Measurements from ENCODE around the gene SYPL1.
"Not testable (repeated sequence)": the region's sequence is repeated elsewhere in the genome, so short reads cannot be mapped to it uniquely, and the experiment has no call there.

The SYPL1 gene

DNA sequence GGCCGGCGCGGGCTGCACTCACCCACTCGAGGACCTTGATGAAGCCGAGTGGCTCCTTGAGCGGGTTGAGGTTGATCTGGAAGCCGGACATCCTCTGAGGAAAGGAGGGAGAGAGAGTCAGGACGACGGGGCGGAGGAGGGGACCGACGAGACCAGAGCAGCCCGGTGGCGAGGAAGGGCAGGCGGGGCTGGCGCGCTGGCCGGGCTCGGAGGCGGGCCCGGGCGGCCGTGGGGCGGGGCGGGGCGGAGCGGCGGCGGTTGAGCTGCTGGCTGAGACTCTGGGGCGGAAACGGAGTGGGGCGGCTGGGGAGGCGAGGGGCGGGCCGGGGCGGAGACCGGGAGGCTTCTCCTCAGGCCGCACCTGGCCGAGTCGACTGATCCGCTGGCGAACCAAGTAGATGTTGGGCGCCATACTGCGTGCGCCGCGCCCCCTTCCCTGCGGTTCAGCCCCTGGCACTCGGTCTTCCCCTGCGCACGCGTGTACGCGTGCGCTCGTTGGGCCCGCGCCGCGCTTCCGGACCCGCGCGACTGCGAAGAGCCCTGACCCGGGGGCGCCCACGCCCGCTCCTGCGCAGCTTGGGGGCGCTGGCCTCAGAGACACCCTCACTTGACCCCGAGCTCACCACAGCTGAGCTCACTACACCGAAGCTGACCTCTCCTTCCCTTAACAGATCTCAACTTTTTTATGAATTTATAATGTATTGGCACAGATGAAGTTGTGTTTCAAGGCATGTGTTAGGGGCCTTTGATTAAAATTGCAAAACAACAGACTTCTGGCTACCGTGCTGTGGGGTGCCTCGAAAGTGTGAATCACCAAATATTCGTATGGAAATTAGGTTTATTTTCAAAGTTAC, at the start of gene SYPL1:
Gene SYPL1 (minus strand): TSS at position 195 of the 854 bp plus-strand sequence. CDS start 104 bp downstream, at position 91.
- peak; percentile 98 for DNase-seq

DNA sequence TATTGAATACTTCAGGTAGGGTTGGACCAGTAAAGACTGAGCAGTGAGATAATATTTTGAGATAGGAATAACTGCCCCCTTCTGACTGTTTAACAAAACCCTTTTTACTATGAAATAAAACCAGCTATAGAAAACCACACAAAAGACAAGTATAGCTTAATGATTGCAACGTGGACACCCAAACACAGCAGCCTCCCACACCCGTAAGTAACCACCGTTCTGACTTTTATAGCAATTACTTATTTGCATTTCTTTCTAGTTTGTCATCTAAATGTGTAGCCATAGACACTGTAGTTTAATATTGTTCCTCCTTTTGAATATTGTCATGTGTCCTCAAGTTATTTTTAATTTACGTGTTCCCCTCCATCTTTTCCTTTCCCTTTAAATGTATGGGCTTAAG, 42.9 kb upstream of the SYPL1 start:
- no peak for DNase-seq

DNA sequence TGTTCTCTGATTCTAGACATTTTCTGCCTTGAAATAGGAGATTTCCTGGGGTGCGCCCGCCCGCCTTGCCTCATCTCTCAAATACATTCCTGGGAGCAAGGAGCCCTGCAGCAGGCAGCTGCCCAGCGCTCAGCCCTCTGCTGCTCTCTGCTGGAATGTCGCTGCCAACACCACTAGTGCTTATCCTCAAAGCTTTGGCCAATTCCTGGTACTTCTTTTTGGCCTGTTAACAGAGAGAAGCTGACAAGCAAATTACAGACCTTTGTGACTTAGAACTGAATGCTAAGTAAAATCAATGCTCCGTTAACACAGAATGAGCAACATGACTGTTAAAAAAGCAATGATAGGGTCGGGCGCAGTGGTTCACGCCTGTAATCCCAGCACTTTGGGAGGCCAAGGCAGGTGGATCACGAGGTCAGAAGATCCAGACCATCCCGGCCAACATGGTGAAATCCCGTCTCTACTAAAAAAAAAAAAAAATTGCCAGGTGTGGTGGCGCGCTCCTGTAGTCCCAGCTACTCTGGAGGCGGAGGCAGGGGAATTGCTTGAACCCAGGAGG, 41.9 kb upstream of the SYPL1 start:
- peak; percentile 91 for DNase-seq

DNA sequence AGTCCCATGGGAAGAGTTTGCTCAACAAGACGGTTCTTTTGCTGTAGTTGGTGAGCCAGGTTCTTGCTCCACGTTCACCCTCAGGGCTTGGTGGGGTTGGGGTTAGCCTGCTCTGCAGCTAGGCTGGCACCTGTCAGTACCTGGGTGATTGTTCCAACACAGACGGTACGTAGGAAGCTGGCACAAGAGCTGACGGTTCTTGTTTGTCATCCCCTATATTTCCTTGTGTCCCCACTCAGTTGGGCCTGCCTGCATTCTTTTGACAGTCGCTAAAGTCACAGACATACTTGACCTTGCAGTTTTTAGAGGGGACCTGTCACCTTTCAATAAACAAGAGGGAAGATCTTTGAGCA, 40.2 kb upstream of the SYPL1 start:
- DNase-seq, result peak; percentile 38

DNA sequence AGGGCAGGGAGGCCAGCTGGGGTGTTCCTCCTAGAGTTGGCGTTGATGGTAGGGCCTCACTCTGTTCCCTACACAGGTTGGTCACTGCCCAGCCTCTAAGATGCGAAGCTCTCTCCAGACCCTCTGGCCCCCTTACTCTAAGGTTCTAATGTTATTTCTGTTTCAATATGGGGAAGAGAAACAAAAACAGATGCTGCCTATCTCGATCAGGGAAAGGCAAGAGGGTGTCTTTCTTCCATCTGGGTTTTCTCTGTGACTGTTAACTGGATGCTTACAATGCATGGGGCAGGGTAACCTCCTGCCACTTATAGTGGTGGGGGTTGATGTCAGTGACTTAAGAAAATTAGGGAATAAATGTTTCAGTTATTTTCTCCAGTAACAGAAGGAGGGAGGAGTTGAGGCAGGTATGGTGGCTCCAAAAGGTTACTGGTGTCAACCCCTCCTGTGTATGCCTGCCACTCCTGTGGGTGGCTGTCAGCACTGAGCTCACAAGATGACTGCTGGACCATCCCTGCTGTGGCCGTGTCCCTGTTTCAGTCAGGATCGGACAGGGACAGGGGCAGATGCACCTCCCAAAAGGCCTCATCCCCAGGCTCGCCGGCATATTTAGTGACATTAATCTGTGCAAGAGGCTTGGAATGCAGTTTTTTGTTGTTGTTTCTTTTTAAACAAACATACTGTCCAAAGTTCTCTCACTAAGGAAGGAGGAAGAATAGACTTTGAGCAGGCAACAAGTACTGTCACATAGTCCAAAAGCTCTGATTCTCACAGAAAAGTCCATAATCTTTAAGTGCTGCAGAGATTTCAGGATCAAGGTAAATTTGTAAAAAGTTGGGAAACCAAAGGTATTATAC, 39.6 kb upstream of the SYPL1 start:
- DNase-seq, result peak; percentile 32

DNA sequence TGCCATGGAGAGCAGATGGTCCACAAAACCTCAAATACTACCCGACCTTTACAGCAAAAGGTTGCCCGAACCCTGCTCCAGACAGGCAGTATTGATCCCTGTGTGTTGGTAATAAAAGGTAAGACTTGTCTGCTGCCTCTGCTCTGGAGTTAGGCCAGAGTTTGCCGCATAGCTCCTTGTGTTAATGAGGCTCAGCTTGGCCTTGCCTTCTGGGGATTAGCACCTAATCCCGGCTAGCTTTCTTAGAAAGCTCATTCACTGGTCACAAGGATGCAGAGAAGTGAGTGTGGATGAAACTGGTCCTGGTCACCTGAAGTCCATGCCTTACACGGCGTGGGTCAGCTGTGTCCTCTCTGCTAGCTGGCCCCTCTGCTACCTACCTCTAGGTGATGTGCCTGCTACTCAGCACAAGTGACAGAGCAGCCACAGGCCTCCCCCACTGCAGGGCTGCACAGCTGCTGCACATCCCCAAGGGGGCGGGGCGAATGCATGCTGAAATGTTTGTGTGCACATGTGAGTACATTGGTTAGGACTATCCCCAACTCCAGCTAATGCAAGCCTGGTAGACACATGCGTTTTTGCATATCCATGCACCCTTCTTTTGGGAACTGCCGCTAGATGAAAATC, 31.7 kb upstream of the SYPL1 start:
- DNase-seq, result no peak

DNA sequence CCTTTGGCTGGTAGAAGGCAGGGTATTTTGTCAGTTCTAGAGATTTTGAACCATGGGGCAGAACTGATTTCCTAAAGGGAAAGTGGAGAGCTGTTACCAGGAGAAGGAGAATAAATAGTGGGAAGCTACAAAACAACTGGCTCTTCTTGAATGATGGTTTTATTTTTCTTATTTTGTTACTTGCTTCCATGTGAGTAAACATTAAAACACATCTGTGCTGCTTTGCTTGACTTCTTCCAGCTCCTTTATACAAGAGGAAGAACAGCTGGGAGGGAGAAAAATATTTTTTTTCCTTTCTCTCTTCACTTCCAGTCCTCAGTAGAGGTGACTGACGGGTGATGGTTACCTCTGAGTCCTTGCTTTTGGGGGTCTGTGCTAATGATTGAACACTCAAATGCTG, 30.0 kb upstream of the SYPL1 start:
- DNase-seq, result no peak

DNA sequence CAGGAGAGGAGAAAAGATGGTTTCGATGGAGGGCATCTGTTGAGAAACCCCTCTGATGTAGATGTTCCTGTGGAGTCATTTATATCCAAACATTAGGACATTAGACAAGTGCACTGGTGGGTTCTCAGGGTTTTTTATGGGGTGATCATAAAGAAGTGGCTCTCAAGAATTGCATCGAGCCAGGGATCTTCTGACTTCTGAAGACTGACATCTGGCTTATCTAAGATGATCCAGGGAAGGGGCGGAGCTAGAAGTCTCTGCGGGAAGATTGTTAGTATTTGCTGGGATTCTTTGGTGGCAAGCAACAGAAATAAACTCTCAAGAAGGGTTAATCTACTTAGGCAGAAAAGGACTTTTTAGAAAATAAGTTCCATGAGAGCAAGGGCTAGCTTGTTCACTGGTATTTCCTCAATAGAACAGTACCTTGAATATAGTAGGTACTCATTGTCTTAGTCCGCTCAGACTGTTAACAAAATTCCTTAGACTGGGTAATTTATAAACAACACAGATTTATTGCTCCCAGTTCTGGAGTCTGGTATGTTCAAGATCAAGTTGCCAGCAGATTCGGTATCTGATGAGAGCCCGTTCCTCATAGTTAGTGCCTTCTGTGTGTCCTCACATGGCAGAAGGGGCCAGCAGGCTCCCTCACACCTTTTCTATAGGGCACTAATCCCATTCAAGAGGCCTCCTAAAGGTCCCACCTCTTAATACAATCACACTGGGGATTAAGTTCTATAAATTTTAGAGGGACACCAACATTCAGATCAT, 28.5 kb upstream of the SYPL1 start:
- DNase-seq, result no peak

DNA sequence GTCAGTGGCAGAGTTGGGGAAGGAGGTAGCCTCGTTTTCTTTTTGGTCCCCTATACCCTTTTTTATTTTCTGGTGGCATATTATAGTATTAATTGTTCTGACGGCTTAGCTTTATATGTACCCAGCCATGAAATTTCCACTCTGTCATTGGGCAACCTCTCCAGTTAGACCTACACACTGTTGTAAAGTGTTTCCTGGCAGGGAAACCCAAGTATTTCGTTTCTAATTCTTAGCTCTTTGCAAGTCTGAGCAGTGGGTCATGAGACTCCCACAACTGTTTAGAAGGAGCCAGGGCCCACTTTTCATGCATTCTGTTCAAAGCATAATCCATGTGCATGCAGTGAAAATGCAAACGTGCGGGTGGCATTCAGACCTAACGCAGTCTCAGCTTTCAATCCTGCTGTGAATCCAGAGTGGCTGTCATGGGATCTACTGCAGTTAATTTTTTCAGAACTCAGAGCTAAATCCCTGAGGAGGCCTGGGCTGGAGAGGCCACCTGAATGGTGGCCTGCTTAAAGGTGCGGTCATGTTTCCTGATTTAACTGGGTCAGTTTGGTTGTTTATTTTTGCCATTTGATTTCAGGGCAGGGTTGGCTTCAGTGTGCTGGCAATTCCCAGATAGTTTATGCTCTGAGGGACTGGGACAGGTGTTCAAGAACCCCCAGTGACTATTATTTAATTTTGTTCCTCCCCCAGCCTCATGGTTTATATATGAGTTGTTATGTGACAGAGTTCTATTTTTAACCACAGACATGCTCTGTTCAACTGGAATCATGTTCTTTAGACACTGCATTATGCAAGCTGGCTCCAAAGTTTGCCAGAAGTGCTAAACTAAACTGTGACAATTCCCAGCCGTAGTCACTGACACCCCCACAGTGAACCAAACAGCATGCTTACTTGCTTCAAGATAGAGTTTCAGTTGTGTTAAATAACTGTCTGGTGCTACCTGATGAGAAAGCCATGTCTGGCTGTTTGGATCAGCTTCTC, 27.4 kb upstream of the SYPL1 start:
- DNase-seq, result no peak

DNA sequence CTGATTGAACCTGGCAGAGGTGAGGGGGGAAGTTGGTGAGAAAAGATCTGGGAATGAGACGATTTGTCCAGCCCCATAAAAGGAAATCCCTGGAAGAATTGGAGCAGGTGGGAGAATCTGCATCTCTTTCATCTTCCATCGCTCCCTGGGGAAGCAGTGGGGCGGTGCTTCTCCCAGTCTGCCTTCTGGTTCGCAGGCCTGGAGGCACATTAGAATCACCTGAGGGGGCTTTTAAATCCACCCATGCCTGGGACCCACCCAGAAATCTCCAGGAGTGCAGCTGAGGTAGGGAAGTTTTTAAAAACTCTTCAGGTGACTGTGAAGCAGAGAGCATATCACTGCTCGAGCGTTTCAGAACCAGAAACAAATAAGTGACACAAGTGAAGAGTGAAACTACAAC, 26.7 kb upstream of the SYPL1 start:
- DNase-seq, result no peak

DNA sequence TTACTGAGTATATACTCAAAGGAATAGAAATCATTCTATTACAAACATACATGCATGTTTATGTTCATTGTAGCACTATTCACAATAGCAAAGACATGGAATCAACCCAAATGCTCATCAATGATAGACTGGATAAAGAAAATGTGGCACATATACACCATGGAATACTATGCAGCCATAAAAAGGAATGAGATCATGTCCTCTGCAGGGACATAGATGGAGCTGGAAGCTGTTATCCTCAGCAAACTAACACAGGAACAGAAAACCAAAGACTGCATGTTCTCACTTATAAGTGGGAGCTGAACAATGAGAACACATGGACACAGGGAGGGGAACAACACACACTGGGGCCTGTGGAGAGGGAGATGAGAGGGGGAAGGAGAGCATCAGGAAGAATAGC, 26.1 kb upstream of the SYPL1 start:
- DNase-seq, result not testable (repeated sequence)

DNA sequence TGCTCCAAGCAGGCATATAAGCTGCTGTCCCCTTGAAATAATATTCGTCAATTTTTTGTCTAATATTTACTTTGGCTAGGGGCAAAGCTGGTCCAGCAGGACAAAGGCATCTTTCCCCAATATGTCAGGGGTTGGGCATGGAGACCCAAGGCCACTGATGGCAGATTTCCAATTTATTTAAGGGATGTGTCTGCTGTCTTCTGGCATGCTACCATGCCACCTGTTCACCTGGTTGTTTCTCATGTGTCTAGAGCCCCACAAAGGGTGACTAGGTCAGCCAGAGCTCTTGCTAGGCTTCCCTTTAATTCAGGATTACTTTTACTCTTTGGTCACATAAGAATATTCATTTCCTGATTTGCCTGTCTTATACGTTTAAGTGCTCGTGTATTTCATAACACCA, 22.1 kb upstream of the SYPL1 start:
- no peak for DNase-seq

DNA sequence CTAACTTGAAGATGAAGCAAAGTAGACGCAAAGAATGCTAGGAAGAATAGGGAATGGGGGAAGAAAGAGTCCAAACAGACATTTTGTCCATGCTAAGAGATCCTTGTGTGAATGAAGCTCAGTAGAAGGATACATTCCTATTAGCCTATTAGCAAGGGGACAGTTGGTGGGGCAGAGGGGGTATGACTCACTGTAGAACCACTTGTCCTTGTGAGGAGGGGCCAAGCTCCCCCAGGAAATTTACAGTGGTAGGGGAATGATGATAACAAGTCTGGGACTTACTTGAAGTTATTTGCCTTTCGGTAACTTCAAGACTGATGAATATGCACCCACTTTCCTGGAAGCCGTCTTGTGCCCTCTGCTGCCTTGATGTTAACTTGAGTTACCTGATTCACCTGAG, 17.2 kb upstream of the SYPL1 start:
- peak; percentile 64 for DNase-seq

DNA sequence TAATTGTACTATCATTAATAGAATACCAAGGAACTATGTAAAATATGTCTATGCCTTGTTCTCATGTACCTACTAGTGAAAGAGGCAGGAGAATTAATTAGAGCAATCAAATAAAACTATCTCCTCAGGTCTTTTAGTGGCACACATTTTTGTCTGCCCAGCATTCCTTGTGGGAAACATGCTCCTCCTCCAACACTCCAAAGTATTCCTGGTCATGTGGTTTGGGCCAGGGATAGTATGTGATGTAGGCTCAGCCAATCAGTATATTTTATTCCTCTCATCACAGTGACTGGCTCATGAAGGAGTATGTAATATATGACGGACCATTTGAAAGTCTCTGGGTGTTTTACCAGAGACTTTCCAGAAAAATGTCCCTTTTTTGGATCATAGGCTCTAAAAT, 16.7 kb upstream of the SYPL1 start:
- DNase-seq, result no peak

DNA sequence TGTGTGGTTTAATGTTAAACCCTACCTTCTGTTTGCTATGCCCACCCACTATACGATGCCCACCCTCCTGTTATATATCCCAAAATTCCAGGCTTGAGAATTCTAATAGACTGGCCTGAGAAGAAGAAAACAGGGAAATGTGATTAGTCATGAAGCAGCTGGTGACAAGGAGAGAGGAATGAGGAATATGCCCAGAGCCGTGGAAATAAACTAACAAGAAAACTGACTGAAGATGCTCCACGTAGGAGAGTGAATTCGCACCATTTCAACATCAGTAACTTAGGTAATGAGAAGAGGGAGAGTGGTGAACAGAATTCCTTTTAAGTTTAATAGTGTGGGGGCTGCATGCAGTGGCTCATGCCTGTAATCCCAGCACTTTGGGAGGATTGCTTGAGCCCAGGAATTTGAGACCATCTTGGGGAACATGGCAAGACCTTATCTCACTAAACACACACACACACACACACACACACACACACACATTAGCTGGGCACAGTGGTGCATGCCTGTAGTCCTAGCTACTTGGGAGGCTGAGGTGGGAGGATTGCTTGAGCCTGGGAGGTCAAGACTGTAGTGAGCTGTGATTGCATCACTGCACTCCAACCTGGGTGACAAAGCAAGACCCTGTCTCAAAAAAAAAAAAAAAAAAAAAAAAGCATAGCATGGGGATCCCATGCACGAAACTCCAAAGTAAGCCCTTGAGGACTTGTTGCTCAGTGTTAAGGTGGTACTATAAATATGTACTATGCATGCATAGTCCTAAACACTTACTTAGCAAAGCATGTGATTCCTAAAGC, 16.1 kb upstream of the SYPL1 start:
- DNase-seq, result no peak

DNA sequence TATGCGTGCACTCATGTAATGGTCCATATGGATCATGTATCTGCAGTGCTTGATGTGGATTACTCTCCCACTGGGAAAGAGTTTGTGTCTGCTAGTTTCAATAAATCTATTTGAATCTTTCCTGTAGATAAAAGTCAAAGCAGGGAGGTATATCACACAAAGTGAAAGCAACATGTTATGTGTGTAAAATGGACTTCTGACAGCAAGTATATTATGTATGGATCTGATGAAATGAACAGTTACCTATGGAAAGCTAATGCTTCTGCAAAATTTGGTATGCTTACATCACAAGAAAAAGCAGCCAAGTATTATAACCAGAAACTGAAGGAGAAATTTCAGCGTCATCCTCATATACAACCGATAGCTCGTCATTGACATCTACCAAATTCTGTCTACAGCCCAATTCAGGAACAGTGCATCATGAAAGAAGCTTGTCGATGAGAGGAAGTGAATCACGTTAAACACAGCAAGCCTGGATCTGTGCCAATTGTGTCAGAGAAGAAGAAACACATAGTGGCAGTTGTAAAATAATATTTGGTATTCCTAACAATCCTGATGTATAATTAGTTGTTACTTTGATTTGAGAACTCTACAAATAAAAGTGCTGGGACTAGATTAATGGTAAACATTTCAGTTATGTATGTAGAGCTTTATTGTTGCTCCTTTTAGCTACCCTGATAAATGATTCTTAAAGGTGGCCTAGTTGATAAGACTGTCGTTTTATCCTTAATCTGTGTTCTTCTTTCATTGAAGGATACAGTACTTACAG, 14.2 kb upstream of the SYPL1 start:
- no peak for DNase-seq

DNA sequence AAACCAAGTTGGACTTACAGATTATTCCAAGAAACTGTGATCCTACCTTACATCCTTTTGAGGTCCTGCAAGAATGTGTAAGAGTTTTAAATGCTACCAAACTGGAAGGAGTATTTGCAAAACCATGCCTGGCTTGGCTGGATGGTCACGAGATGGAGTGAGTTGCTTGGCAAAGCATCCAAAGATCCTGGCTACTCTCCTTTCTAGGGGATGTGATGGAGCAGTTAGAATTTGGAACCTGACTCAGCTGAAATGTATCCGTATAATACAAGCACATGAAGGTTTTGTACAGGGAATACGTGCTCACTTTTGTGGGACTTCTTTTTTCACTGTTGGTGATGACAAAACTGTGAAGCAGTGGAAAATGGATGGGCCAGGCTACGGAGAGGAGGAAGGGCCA, 13.3 kb upstream of the SYPL1 start:
- no peak for DNase-seq

DNA sequence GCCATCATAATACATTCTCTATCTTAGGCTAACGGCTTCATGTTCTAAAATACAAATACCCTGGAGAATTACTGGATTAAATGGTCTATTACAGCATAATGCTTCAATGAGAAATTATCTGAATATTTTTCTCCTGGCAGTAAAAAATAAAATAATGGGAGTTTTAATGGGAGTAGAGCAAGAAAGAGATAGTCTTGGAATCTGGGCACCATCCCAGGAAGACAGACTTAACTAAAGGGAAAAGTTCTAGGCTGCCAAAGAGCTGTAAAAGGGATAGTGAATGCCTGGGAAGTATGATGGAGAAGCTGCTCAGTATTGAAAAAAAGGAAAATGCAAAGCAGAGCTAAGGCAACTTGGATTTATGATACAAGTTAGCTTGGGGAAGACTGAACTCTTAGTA, 12.1 kb upstream of the SYPL1 start:
- no peak for DNase-seq

DNA sequence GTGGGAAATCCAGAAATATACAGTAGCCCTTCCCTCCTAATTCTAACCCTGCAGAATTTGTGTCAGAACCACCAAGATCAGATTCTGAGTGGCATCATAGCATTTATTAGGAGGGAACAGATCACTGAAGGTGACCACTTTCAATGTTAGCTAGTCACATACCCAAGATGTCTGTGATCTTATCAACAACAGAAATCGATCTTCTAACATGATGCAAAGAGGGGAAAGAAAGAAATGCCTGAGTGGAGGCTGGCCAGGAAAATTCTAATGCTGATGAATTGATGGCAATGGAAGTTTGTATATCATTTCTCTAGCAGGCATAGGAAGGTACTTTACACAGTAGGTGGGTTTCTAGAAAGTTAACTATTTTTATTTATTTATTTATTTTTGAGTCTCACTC, 10.6 kb upstream of the SYPL1 start:
- no peak for DNase-seq

All from islet precursor cell (in vitro differentiated cells).